Suprapubic skin (tissue), 4 donors: ENCODE results near the gene SYT2.
"Not testable (repeated sequence)": the region's sequence is repeated elsewhere in the genome, so short reads cannot be mapped to it uniquely, and the experiment has no call there.

Source experiments
- CTCF ChIP-seq, 2 donors: fragments of 200-600 bp in 1 of 2; fragments of 450-650 bp in 1 of 2; sonication (generic) in 1 of 2; IDR thresholded peaks; one replicate each; pipeline ENCODE4 v1.5.1; 2016 to 2019; ENCODE audit warnings: antibody characterized with exemption in 2 of 2, mild to moderate bottlenecking in 1 of 2, moderate library complexity in 1 of 2
- EP300 ChIP-seq: sonication (generic); formaldehyde crosslinking; IDR thresholded peaks from one replicate; pipeline ENCODE4 v1.6.1; 2017; ENCODE audit warnings: antibody characterized with exemption
- POLR2A ChIP-seq, 2 donors: fragments of 450-650 bp; IDR thresholded peaks; one replicate each; pipeline ENCODE4 v1.6.1; 2017; ENCODE audit warnings: antibody characterized with exemption in 2 of 2, mild to moderate bottlenecking in 2 of 2, moderate library complexity in 2 of 2
- POLR2AphosphoS5 ChIP-seq, 3 donors: sonication (generic); formaldehyde crosslinking; IDR thresholded peaks; one replicate each; pipeline ENCODE4 v1.6.1; 2017; ENCODE audit warnings: antibody characterized with exemption in 3 of 3

GRCh38 chr1:202540858-202541257 is 169.4 kb downstream of the SYT2 start:
- not testable (repeated sequence) for TF ChIP-seq CTCF (IDR thresholded peaks at IDR 0.05); EP300; POLR2A (IDR thresholded peaks at IDR 0.05); POLR2AphosphoS5 (IDR thresholded peaks at IDR 0.05)
